ENCODE data around the gene GPR25. TPM values are rescaled to one million over a fixed set of nuclear protein-coding genes. Genes with fewer than 3 reads are reported as not detected.

The GPR25 gene
- total RNA-seq, 1 donor from 2014 or later = 5.9 TPM

DNA sequence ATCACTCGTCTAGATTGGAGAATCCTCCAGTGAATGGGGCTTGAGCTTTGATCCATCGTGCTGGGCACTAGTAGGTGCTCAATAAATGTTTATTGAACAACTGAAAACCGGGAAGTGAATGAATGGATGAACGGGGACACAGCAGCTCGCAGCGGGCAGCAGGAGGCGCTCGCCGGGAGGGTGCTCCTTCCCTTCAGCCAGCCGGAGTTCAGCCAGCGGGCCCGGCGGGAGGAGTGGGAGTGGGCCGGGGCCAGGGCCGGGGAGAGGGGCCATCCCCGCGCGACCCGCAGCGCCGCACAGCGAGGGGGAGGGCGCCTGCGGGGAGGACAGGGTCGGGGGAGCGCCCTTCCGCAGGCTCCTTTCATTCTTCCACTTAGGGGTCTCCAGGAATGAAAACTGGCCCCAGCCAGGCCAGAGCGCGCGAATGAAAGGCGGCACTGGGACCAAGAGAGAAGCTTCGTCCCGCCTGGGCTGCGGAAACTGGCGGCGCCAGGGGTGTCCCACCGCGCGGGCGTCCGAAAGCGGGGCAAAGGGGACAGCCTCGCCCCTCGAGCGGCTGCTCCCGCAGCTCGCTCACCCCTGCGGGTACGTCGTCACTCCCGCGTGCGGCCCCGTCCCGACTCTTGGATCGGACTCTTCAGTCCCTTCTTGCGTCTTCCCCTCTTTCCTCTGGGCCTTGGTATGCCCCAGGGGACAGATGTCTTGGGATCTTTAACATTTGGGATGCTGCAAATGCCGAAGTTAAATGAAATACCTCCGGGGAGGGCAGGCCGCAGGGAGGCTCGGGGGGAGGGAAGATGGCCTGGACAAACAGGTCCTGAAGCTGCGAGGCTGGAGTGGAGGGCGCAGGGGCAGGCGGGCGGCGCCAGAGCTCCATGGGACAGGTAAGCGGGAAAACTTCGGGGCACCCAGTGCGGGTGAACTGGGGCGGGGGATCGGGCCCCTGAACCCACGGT is 18.3 kb downstream of the GPR25 start:
- DNase-seq (ENCODE audit: extremely low spot score in 2 of 2) = no peak
- no peaks in the 10 kb centered on the region for H3K27me3 ChIP-seq

DNA sequence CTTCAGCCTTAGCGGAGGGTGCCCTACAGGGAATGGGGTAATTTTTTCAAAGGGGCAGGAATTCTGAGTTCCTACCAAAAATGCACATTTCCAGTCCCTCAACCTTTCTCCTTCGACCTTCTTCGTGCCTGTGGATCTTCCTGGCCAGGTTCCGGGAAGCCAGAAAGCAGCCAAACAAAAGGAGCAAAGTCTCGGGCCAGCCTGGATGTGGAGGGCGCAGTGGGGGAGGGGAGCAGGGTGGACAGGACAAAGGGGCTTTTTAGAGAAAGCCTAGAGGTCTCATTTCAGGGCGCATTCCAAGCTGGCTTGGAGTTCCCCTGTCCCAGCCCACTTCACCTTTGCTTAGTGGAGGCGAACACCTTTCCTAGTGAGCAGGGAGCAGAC is 19.0 kb downstream of the GPR25 start:
- Histone ChIP-seq H3K27ac (no peak overlapping the region), H3K36me3 (no peaks in the 10 kb centered on the region), H3K27me3 (no peaks in the 10 kb centered on the region), H3K4me1 (peaks cover 31% of the 10 kb centered on the region), H3K4me3 (peak overlapping the region in 1 of 2 donors; percentile 51), H3K9me3 (no peaks in the 10 kb centered on the region)
- no peak for DNase-seq (ENCODE audit: extremely low spot score in 2 of 2)
- intact Hi-C loops (cut with DNase I) = no loop called here
- TF ChIP-seq POLR2AphosphoS5 (IDR thresholded peaks at IDR 0.05; ENCODE audit: insufficient read depth in 1 of 2, low read depth in 1 of 2) (no peak), POLR2A (IDR thresholded peaks at IDR 0.05) (no peak)
- TF ChIP-seq, protein P1, sequence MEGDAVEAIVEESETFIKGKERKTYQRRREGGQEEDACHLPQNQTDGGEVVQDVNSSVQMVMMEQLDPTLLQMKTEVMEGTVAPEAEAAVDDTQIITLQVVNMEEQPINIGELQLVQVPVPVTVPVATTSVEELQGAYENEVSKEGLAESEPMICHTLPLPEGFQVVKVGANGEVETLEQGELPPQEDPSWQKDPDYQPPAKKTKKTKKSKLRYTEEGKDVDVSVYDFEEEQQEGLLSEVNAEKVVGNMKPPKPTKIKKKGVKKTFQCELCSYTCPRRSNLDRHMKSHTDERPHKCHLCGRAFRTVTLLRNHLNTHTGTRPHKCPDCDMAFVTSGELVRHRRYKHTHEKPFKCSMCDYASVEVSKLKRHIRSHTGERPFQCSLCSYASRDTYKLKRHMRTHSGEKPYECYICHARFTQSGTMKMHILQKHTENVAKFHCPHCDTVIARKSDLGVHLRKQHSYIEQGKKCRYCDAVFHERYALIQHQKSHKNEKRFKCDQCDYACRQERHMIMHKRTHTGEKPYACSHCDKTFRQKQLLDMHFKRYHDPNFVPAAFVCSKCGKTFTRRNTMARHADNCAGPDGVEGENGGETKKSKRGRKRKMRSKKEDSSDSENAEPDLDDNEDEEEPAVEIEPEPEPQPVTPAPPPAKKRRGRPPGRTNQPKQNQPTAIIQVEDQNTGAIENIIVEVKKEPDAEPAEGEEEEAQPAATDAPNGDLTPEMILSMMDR (IDR thresholded peaks at IDR 0.05) = no peak

More for the DNA sequence above, 18.3 kb downstream of the GPR25 start:
- Histone ChIP-seq H3K4me1 (peaks cover 31% of the 10 kb centered on the region), H3K27ac (peak overlapping the region; percentile 56), H3K36me3 (no peaks in the 10 kb centered on the region), H3K4me3 (peak overlapping the region; percentile 43 to 51), H3K9me3 (no peaks in the 10 kb centered on the region)
- intact Hi-C loops (cut with DNase I) = no loop called here
- TF ChIP-seq POLR2A (IDR thresholded peaks at IDR 0.05) (no peak), POLR2AphosphoS5 (IDR thresholded peaks at IDR 0.05; ENCODE audit: insufficient read depth in 1 of 2, low read depth in 1 of 2) (no peak)
- TF ChIP-seq, protein P1 (IDR thresholded peaks at IDR 0.05) = no peak

DNA sequence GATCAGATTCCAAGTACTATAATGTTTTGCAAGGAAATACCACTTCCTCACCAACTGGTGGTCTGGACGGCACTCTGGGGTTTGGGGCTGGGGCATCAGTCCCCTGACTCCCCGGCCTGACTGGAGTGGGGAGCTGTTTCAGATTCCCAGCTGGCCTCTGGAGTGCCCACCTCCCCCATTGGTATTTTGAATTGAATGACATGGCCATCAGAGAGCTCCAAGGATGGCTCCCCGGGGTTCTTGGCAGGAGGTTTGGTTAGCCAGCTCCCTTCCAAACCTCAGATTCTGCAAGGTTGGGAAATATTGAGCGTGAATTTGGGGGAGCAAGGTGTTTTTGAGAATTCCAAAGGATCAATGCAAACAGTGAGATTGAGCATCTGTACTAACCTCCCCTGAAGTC is 19.8 kb downstream of the GPR25 start:
- DNase-seq (ENCODE audit: extremely low spot score in 2 of 2) = no peak
- intact Hi-C loops (cut with DNase I) = no loop called here
- Histone ChIP-seq H3K4me3 (no peak overlapping the region), H3K4me1 (peaks cover 37% of the 10 kb centered on the region), H3K27ac (no peak overlapping the region), H3K9me3 (no peaks in the 10 kb centered on the region), H3K36me3 (no peaks in the 10 kb centered on the region), H3K27me3 (no peaks in the 10 kb centered on the region)
- no peak for TF ChIP-seq POLR2A (IDR thresholded peaks at IDR 0.05)
- no peak for TF ChIP-seq POLR2AphosphoS5 (IDR thresholded peaks at IDR 0.05; ENCODE audit: insufficient read depth in 1 of 2, low read depth in 1 of 2)
- TF ChIP-seq, protein P1 (IDR thresholded peaks at IDR 0.05) = no peak

DNA sequence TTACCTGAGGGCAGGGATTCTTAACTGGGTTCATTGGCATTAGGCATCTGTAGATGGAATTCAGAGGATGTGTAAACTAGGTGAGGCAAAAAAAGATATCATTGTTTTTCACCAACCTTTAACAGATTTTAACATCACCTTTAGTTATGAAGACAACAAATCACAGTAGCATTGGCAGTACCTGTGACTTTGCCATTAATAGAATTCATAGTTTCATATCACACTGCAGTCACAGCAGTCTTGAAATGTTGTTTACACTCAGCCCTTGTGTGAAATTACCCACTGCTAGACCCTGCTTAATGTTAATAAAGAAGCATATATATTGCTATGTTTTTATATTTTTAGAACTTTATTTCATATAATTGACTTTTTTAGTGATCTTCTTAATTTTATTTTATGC is 20.2 kb downstream of the GPR25 start:
- intact Hi-C loops (cut with DNase I) = no loop called here
- DNase-seq (ENCODE audit: extremely low spot score in 2 of 2) = no peak
- Histone ChIP-seq H3K4me1 (peaks cover 39% of the 10 kb centered on the region), H3K4me3 (no peak overlapping the region), H3K27me3 (no peaks in the 10 kb centered on the region), H3K27ac (no peak overlapping the region), H3K36me3 (no peaks in the 10 kb centered on the region), H3K9me3 (no peaks in the 10 kb centered on the region)
- TF ChIP-seq POLR2A (IDR thresholded peaks at IDR 0.05) (no peak), POLR2AphosphoS5 (IDR thresholded peaks at IDR 0.05; ENCODE audit: insufficient read depth in 1 of 2, low read depth in 1 of 2) (no peak)
- TF ChIP-seq, protein P1 (IDR thresholded peaks at IDR 0.05) = no peak

DNA sequence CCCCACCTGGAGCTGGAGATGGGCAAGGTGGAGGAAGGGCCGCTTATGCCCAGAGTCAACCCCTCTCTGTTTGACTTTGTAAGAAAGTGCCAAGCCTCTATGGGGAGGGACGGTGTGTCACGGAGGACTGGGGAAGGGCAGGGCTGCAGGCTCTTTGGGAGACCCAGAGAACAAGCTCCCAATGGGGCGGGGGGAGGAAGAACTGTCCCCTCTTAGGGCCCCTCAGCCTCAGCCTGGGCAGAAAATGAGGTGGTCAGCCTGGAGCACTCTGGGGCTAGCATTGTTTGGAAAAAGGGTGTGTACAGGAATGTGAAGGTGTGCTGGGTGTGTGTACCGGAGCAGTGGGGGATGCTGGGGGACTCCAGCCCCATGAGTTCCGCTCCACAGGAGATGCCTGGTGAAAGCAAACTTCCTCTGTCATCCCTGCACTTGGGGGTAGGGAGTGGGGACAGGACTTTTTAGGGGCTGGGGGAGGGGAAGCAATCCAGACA is 20.7 kb downstream of the GPR25 start:
- TF ChIP-seq, protein P1 (IDR thresholded peaks at IDR 0.05) = no peak
- no peak for TF ChIP-seq POLR2AphosphoS5 (IDR thresholded peaks at IDR 0.05; ENCODE audit: insufficient read depth in 1 of 2, low read depth in 1 of 2)
- no peak for TF ChIP-seq POLR2A (IDR thresholded peaks at IDR 0.05)
- intact Hi-C loops (cut with DNase I) = no loop called here
- Histone ChIP-seq H3K4me1 (peaks cover 42% of the 10 kb centered on the region), H3K4me3 (no peak overlapping the region), H3K36me3 (no peaks in the 10 kb centered on the region), H3K9me3 (no peaks in the 10 kb centered on the region), H3K27ac (no peak overlapping the region), H3K27me3 (no peaks in the 10 kb centered on the region)
- no peak for DNase-seq (ENCODE audit: extremely low spot score in 2 of 2)
